H1 (cell line): ENCODE results near the gene PCGF3. TPM values are rescaled to one million over a fixed set of nuclear protein-coding genes. Genes with fewer than 3 reads are reported as not detected.

Source experiments
- SIRT6 ChIP-seq: IDR thresholded peaks from one replicate; pipeline ENCODE4 v1.7.1; 2012; ENCODE audit warnings: low read length, inconsistent platforms
- SP2 ChIP-seq: IDR thresholded peaks from 2 replicates; pipeline ENCODE4 v1.6.1; 2012; ENCODE audit warnings: mild to moderate bottlenecking, low read length, inconsistent platforms
- polyA plus RNA-seq, 7 experiments: library from polyadenylated mRNA; depleted of rRNA in 3 of 7; stranded (reverse) in 5 of 7; unstranded in 2 of 7; fragments of >200 nt in 5 of 7; fragments of 200-250 nt in 2 of 7; gene quantifications; 1 replicate in 5 of 7; 2 replicates in 1 of 7; 4 replicates in 1 of 7; pipeline versions ENCODE4 v1.2.1 to v1.2.3, GENCODE V29; 2011 to 2013; ENCODE audit warnings: missing spikeins in 2 of 7, mixed read lengths in 2 of 7
- total RNA-seq: library from RNA; stranded (reverse); fragmentation: NEBNext Ultra II Directional; extraction: Animal tissue kit (Norgen Biotek cat#: 25700); gene quantifications from 2 replicates; pipeline ENCODE4 v1.2.1, GENCODE V29; 2021

PCGF3 gene
- total and polyA plus RNA-seq, 2 of the 8 experiments (the other 6 are each of a cell fraction or from before 2014, with no cell fraction given), result 52.7 to 52.9 TPM

- no peak for TF ChIP-seq SP2
- no peak for TF ChIP-seq SIRT6
Observed at GRCh38 chr4:793941-794621, 88.4 kb downstream of the PCGF3 start (continued).
